Panc1 (cell line): Measurements from ENCODE around the gene HDAC7. TPM values are rescaled to one million over a fixed set of nuclear protein-coding genes. Genes with fewer than 3 reads are reported as not detected.

Source experiments
- ATAC-seq: fragments of 200-7000 bp; cut with Tn5 transposase; 2 replicates; pipeline ENCODE4 v1.9.1; 2020; ENCODE audit warnings: mild to moderate bottlenecking, moderate library complexity
- BruUV-seq: library from RNA; stranded (reverse); fragments of 400-500 nt; replicated peaks from 2 replicates; lab custom pipeline; 2021; lab: Mats Ljungman, UMichigan
- CTCF ChIA-PET: fragments of 300-600 bp; sonication (Branson Sonifier 250); formaldehyde crosslinking; loops from one replicate; lab custom pipeline; 2022; ENCODE audit warnings: antibody characterized with exemption; lab: Charles Lee
- POLR2A ChIA-PET: fragments of 300-600 bp; sonication (Branson Sonifier 250); formaldehyde crosslinking; loops from one replicate; lab custom pipeline; 2022; ENCODE audit warnings: antibody characterized with exemption; lab: Charles Lee
- DNase-seq: peaks from one replicate; pipeline ENCODE4 v3.0.0-alpha.2; 2010; ENCODE audit warnings: low read depth, low spot score
- H3K27ac ChIP-seq: 2 replicates; pipeline ENCODE4 v1.5.1; 2011; ENCODE audit warnings: mild to moderate bottlenecking, low read length, inconsistent platforms
- H3K27me3 ChIP-seq: fragments of 200-500 bp; sonication (Bioruptor generic); 2 replicates; pipeline ENCODE4 v1.6.0; 2014; ENCODE audit warnings: low read length, inconsistent platforms; ENCODE audit not compliant: control insufficient read depth, insufficient read depth
- H3K36me3 ChIP-seq: fragments of 200-500 bp; sonication (Bioruptor generic); 2 replicates; pipeline ENCODE4 v1.5.1; 2014; ENCODE audit warnings: inconsistent platforms, mild to moderate bottlenecking, low read length, moderate library complexity; ENCODE audit not compliant: control insufficient read depth, insufficient read depth
- H3K4me1 ChIP-seq: 2 replicates; pipeline ENCODE4 v1.5.1; 2011; ENCODE audit warnings: inconsistent platforms, mild to moderate bottlenecking, low read length, moderate library complexity; ENCODE audit not compliant: control insufficient read depth, insufficient read depth
- H3K4me3 ChIP-seq, 2 experiments: 2 replicates each; pipeline ENCODE4 v1.5.1; 2011 to 2012; ENCODE audit warnings: low read depth in 2 of 2, low read length in 2 of 2, mild to moderate bottlenecking in 2 of 2, inconsistent platforms in 1 of 2, moderate library complexity in 1 of 2
- H3K9me3 ChIP-seq: fragments of 200-500 bp; sonication (Bioruptor generic); 2 replicates; pipeline ENCODE4 v1.5.1; 2014; ENCODE audit warnings: low read depth, mild to moderate bottlenecking, inconsistent platforms, low read length, moderate library complexity; ENCODE audit not compliant: control insufficient read depth, insufficient read depth
- POLR2AphosphoS5 ChIP-seq: IDR thresholded peaks from 2 replicates; pipeline ENCODE4 v1.6.1; 2012; ENCODE audit warnings: mild to moderate bottlenecking, low read depth, low read length, moderate library complexity
- SIN3A ChIP-seq: IDR thresholded peaks from 2 replicates; pipeline ENCODE4 v1.6.1; 2012; ENCODE audit warnings: low read depth, mild to moderate bottlenecking, low read length, moderate library complexity, borderline replicate concordance; ENCODE audit not compliant: insufficient read depth
- TCF7L2 ChIP-seq: IDR thresholded peaks from 2 replicates; pipeline ENCODE4 v1.6.1; 2011; ENCODE audit warnings: mild to moderate bottlenecking, low read depth, low read length, inconsistent platforms
- in situ Hi-C: cut with HindIII; loops from 2 replicates; pipeline ENCODE4 v1.10.0; 2016; ENCODE audit warnings: low sequenced_read_pairs, low pct_unique_long_range_greater_than_20kb
- intact Hi-C: fragments of 100-400 bp; cut with micrococcal nuclease; formaldehyde crosslinking; loops from one replicate; pipeline ENCODE4 v1.10.0; 2022; ENCODE audit not compliant: unreplicated experiment
- total RNA-seq: library from RNA; stranded (reverse); gene quantifications from one replicate; pipeline ENCODE4 v1.2.1, GENCODE V29; 2021; ENCODE audit not compliant: unreplicated experiment
- TF ChIP-seq, protein P1 (sequence below): fragments of 450-650 bp; IDR thresholded peaks from 2 replicates; pipeline ENCODE4 v1.5.1; 2017; ENCODE audit warnings: mild to moderate bottlenecking
- TF ChIP-seq, protein P2 (sequence below), 2 experiments: IDR thresholded peaks; 2 replicates each; pipeline ENCODE4 v1.6.1; 2011 to 2012; ENCODE audit warnings: low read depth in 2 of 2, control low read depth in 1 of 2, low read length in 1 of 2, mild to moderate bottlenecking in 1 of 2, moderate library complexity in 1 of 2; ENCODE audit not compliant: insufficient read depth in 1 of 2

HDAC7 gene
- total RNA-seq, 1 experiment from 2014 or later, result 84.2 TPM

DNA sequence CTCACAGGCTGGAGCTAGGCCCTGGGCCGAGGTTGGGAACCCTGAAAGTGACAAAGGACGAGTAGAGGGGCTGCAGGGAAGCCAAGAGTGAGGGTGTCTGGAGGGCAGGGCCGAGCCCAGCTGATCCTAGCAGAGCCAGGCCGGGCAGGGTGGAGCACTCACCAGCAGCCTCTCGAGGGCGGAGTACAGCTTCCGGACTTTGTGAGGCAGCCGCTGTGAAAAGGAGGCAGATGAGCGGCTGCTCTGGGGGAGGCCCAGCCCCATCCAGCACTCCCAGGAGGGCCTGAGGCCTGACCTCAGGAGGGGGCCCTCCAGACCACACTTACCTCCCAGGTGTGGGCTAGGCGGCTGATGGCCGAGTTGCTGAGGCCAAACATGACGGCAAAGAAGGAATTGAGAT lies 79.7 kb downstream of the HDAC7 start:
- no peaks in the 10 kb centered on the region for H3K36me3 ChIP-seq
- CTCF ChIA-PET, result interaction anchor here (0.6 to 1.9 kb wide), 3 partner anchors 27 to 557 kb away, joined by 3 to 8 read pairs (median 3); no protein-coding TSS in a partner anchor
- intact Hi-C loops (no loop called here), in situ Hi-C loops (no loop called here)
- DNase-seq, result no peak
- H3K27ac ChIP-seq, result no peak overlapping the region
- no peaks in the 10 kb centered on the region for H3K9me3 ChIP-seq
- TF ChIP-seq, protein P1, sequence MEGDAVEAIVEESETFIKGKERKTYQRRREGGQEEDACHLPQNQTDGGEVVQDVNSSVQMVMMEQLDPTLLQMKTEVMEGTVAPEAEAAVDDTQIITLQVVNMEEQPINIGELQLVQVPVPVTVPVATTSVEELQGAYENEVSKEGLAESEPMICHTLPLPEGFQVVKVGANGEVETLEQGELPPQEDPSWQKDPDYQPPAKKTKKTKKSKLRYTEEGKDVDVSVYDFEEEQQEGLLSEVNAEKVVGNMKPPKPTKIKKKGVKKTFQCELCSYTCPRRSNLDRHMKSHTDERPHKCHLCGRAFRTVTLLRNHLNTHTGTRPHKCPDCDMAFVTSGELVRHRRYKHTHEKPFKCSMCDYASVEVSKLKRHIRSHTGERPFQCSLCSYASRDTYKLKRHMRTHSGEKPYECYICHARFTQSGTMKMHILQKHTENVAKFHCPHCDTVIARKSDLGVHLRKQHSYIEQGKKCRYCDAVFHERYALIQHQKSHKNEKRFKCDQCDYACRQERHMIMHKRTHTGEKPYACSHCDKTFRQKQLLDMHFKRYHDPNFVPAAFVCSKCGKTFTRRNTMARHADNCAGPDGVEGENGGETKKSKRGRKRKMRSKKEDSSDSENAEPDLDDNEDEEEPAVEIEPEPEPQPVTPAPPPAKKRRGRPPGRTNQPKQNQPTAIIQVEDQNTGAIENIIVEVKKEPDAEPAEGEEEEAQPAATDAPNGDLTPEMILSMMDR, result no peak
- TF ChIP-seq SIN3A (no peak), TCF7L2 (no peak), POLR2AphosphoS5 (no peak)
- TF ChIP-seq, protein P2, sequence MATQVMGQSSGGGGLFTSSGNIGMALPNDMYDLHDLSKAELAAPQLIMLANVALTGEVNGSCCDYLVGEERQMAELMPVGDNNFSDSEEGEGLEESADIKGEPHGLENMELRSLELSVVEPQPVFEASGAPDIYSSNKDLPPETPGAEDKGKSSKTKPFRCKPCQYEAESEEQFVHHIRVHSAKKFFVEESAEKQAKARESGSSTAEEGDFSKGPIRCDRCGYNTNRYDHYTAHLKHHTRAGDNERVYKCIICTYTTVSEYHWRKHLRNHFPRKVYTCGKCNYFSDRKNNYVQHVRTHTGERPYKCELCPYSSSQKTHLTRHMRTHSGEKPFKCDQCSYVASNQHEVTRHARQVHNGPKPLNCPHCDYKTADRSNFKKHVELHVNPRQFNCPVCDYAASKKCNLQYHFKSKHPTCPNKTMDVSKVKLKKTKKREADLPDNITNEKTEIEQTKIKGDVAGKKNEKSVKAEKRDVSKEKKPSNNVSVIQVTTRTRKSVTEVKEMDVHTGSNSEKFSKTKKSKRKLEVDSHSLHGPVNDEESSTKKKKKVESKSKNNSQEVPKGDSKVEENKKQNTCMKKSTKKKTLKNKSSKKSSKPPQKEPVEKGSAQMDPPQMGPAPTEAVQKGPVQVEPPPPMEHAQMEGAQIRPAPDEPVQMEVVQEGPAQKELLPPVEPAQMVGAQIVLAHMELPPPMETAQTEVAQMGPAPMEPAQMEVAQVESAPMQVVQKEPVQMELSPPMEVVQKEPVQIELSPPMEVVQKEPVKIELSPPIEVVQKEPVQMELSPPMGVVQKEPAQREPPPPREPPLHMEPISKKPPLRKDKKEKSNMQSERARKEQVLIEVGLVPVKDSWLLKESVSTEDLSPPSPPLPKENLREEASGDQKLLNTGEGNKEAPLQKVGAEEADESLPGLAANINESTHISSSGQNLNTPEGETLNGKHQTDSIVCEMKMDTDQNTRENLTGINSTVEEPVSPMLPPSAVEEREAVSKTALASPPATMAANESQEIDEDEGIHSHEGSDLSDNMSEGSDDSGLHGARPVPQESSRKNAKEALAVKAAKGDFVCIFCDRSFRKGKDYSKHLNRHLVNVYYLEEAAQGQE (IDR thresholded peaks at IDR 0.05; ENCODE audit: insufficient read depth in 1 of 2, low read depth in 2 of 2, low read length in 1 of 2), result no peak
- POLR2A ChIA-PET, result no interaction called here
- ATAC-seq, result no peak
- H3K4me1 ChIP-seq, result no peaks in the 10 kb centered on the region; the same call in 1 of the 2 replicates
- no peaks in the 10 kb centered on the region for H3K27me3 ChIP-seq
- H3K4me3 ChIP-seq, result no peak overlapping the region
- no TSS peak for BruUV-seq

GRCh38 chr12:47739297-47739696 lies 80.4 kb downstream of the HDAC7 start:
- Histone ChIP-seq H3K27me3 (no peaks in the 10 kb centered on the region), H3K9me3 (no peaks in the 10 kb centered on the region), H3K4me3 (no peak overlapping the region), H3K4me1 (no peaks in the 10 kb centered on the region; the same call in 1 of the 2 replicates), H3K27ac (no peak overlapping the region), H3K36me3 (no peaks in the 10 kb centered on the region)
- CTCF ChIA-PET, result interaction anchor here (0.6 to 1.9 kb wide), 2 partner anchors 28 to 212 kb away, joined by 3 to 8 read pairs; no protein-coding TSS in a partner anchor
- DNase-seq, result no peak
- ATAC-seq, result no peak
- TF ChIP-seq, protein P2 (IDR thresholded peaks at IDR 0.05; ENCODE audit: insufficient read depth in 1 of 2, low read depth in 2 of 2, low read length in 1 of 2), result no peak
- TF ChIP-seq SIN3A (no peak), TCF7L2 (no peak), POLR2AphosphoS5 (no peak)
- TF ChIP-seq, protein P1, result no peak
- no TSS peak for BruUV-seq
- in situ Hi-C loops, result no loop called here
- intact Hi-C loops, result no loop called here
- POLR2A ChIA-PET, result no interaction called here
